GM12878 (cell line): Measurements from ENCODE around the gene NIFK. TPM values are rescaled to one million over a fixed set of nuclear protein-coding genes. Genes with fewer than 3 reads are reported as not detected.

ENCODE experiments used
- ATAC-seq: fragments of 200-7000 bp; cut with Tn5 transposase; 3 replicates; pipeline ENCODE4 v1.9.1; 2020; ENCODE audit warnings: mild to moderate bottlenecking, moderate library complexity
- BruUV-seq: library from RNA; stranded (reverse); fragments of 400-500 nt; replicated peaks from 2 replicates; lab custom pipeline; 2021; lab: Mats Ljungman, UMichigan
- CTCF ChIA-PET: fragments of 300-600 bp; sonication (Branson Sonifier 250); formaldehyde crosslinking; extraction: SDS; loops from one replicate; lab custom pipeline; 2021; ENCODE audit warnings: inconsistent platforms; lab: Yijun Ruan, JAX
- POLR2A ChIA-PET: fragments of 350-600 bp; formaldehyde crosslinking; extraction: SDS; loops from one replicate; lab custom pipeline; 2021; ENCODE audit warnings: inconsistent platforms; lab: Charles Lee
- RAD21 ChIA-PET: fragments of 300-600 bp; sonication (Branson Sonifier 250); formaldehyde crosslinking; loops from one replicate; lab custom pipeline; 2023; ENCODE audit warnings: antibody characterized with exemption; ENCODE audit not compliant: unreplicated experiment; lab: Charles Lee
- SMC1A ChIA-PET: fragments of 300-600 bp; sonication (Branson Sonifier 250); formaldehyde crosslinking; loops from one replicate; lab custom pipeline; 2023; ENCODE audit not compliant: unreplicated experiment, uncharacterized antibody; lab: Charles Lee
- DNase-seq: peaks from one replicate; pipeline ENCODE4 v3.0.0-alpha.2; 2011; ENCODE audit warnings: low read depth, low spot score
- FAIRE-seq: peaks from 3 replicates; lab custom pipeline; 2011; peaks lifted over from hg19 to GRCh38; lab: Jason Lieb, UNC
- H2AFZ ChIP-seq: 2 replicates; pipeline ENCODE4 v1.6.0; 2011; ENCODE audit warnings: low read depth, low read length, control low read depth; ENCODE audit not compliant: control insufficient read depth
- H3K27ac ChIP-seq: 2 replicates; pipeline ENCODE4 v1.5.1; 2011; ENCODE audit warnings: control low read depth; ENCODE audit not compliant: control insufficient read depth, insufficient read depth
- H3K27me3 ChIP-seq, 2 experiments: replicated peaks in 1 of 2; 2 replicates each; pipeline versions ENCODE4 v1.6.0 to v1.6.1; 2011; ENCODE audit warnings: low read length in 1 of 2; ENCODE audit not compliant: control insufficient read depth in 2 of 2, insufficient read depth in 2 of 2
- H3K36me3 ChIP-seq, 2 experiments: 2 replicates each; pipeline ENCODE4 v1.5.1; 2011; ENCODE audit warnings: low read length in 1 of 2; ENCODE audit not compliant: control insufficient read depth in 2 of 2, insufficient read depth in 2 of 2
- H3K4me1 ChIP-seq: 2 replicates; pipeline ENCODE4 v1.6.1; 2011; ENCODE audit warnings: mild to moderate bottlenecking, low read length, moderate library complexity, mixed read lengths; ENCODE audit not compliant: control insufficient read depth, insufficient read depth
- H3K4me2 ChIP-seq: 2 replicates; pipeline ENCODE4 v1.6.0; 2011; ENCODE audit warnings: control low read depth; ENCODE audit not compliant: control insufficient read depth, insufficient read depth
- H3K4me3 ChIP-seq: fragments of 200-600 bp; sonication (generic); 2 replicates; pipeline ENCODE4 v1.5.1; 2016
- H3K79me2 ChIP-seq: 2 replicates; pipeline ENCODE4 v1.6.0; 2011; ENCODE audit warnings: low read length; ENCODE audit not compliant: control insufficient read depth, insufficient read depth
- H3K9ac ChIP-seq: 2 replicates; pipeline ENCODE4 v1.8.0; 2011; ENCODE audit warnings: low read length, control low read depth, mixed read lengths; ENCODE audit not compliant: control insufficient read depth, insufficient read depth
- H3K9me3 ChIP-seq: replicated peaks from 3 replicates; pipeline ENCODE4 v1.5.1; 2011; ENCODE audit warnings: mild to moderate bottlenecking, low read length; ENCODE audit not compliant: control insufficient read depth, insufficient read depth
- H4K20me1 ChIP-seq: 2 replicates; pipeline ENCODE4 v1.6.0; 2011; ENCODE audit not compliant: control insufficient read depth, insufficient read depth
- CBX5 ChIP-seq: sonication (generic); IDR thresholded peaks from 2 replicates; pipeline ENCODE4 v1.6.1; 2016; ENCODE audit warnings: low read depth, moderate library complexity, mild to moderate bottlenecking, inconsistent platforms
- CTCF ChIP-seq, 3 experiments: IDR thresholded peaks in 2 of 3; conservative IDR thresholded peaks in 1 of 3; 2 replicates each; pipeline ENCODE4 v1.5.1; 2011; ENCODE audit warnings: low read depth in 3 of 3, low read length in 3 of 3, mild to moderate bottlenecking in 3 of 3, control low read depth in 2 of 3, moderate library complexity in 2 of 3, inconsistent platforms in 1 of 3, mixed read lengths in 1 of 3; ENCODE audit not compliant: control insufficient read depth in 2 of 3, insufficient read depth in 1 of 3; ENCODE audit errors: extremely low read depth in 1 of 3
- PML ChIP-seq: IDR thresholded peaks from 2 replicates; pipeline ENCODE4 v1.6.1; 2012; ENCODE audit warnings: low read length, inconsistent platforms
- RAD21 ChIP-seq: IDR thresholded peaks from 2 replicates; pipeline ENCODE4 v1.6.1; 2011; ENCODE audit warnings: mild to moderate bottlenecking, low read depth, low read length, moderate library complexity; ENCODE audit not compliant: insufficient read depth
- SIN3A ChIP-seq: IDR thresholded peaks from 2 replicates; pipeline ENCODE4 v1.6.1; 2012; ENCODE audit warnings: low read depth, low read length, improper control_type of control experiment
- WGBS: methylation state at CpG from one replicate; pipeline ENCODE4 v1.1.6; 2016; ENCODE audit warnings: low lambda C conversion rate; ENCODE audit not compliant: insufficient replicate concordance, insufficient coverage; ENCODE audit errors: missing lambda C conversion rate; 5-methylcytosine and 5-hydroxymethylcytosine counted together
- in situ Hi-C: fragments of 300-500 bp; cut with MboI; formaldehyde crosslinking; loops from 9 replicates; pipeline ENCODE4 v1.14.3; 2018; ENCODE audit warnings: mixed read lengths
- intact Hi-C: fragments of 100-400 bp; cut with micrococcal nuclease; formaldehyde crosslinking; loops from one replicate; pipeline ENCODE4 v1.14.2; 2022; ENCODE audit not compliant: unreplicated experiment
- polyA plus RNA-seq, 11 experiments: library from polyadenylated mRNA; depleted of rRNA in 4 of 11; unstranded in 6 of 11; stranded (reverse) in 5 of 11; fragments of >200 nt; fragmentation: Nextera tagmentation in 4 of 11; fragmentation: Illumina TruSeq in 1 of 11; extraction: Ambion mirVana in 4 of 11; extraction: Trizol in 1 of 11; gene quantifications; 1 replicate in 1 of 11; 2 replicates in 10 of 11; pipeline versions ENCODE4 v1.2.1 to v1.2.3, GENCODE V29; 2011 to 2016; ENCODE audit warnings: inconsistent platforms in 2 of 11, missing spikeins in 2 of 11, low read depth in 1 of 11
- total RNA-seq, 4 experiments: library from RNA; depleted of rRNA in 3 of 4; stranded (reverse); fragments of >200 nt in 3 of 4; fragmentation: Illumina TruSeq in 1 of 4; extraction: Trizol in 1 of 4; gene quantifications; 2 replicates each; pipeline versions ENCODE4 v1.2.1 to v1.2.3, GENCODE V29; 2013 to 2021
- TF ChIP-seq, protein P1 (sequence below): fragments of 450-650 bp; IDR thresholded peaks from 2 replicates; pipeline ENCODE4 v1.6.1; 2014; ENCODE audit warnings: mild to moderate bottlenecking

Gene NIFK
- total and polyA plus RNA-seq, 10 of the 15 experiments (the other 5 are each of a cell fraction or from before 2014, with no cell fraction given): 47.2 to 286 (median 157) TPM

DNA sequence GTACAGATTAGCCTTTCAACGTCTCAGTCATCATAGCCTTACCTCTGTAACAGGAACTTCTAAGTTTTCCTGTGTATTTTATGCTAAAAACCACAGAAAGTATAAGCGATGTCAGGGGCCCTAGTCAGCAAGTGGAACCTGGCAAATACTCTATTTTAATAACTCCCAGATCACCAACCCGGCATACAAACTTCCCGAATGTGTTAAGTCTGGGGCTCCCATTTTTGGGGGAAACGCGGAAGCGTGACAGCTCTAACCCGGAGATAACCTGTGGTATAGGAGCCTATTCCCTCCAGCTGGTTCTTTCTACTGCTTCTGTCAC lies 574 bp downstream of the NIFK start:
- FAIRE-seq (no peak), DNase-seq (no peak), ATAC-seq (no peak; the same call in 2 of the 3 replicates)
- peak overlapping the region; percentile 68 for H3K4me2 ChIP-seq
- peaks cover 31% of the 10 kb centered on the region for H3K79me2 ChIP-seq
- H3K36me3 ChIP-seq: peaks cover 7 to 22% of the 10 kb centered on the region in 2 experiments
- H3K4me3 ChIP-seq: peak overlapping the region; percentile 86
- RAD21 ChIA-PET: interaction anchor here (1.0 kb wide), 1 partner anchor 233 kb away, joined by 3 read pairs; no protein-coding TSS in a partner anchor
- BruUV-seq: no TSS peak
- no peaks in the 10 kb centered on the region; the same call in 1 of the 2 replicates for H3K4me1 ChIP-seq
- CTCF ChIA-PET: interaction anchor here (0.6 to 1.9 kb wide), 6 partner anchors 20 to 325 kb away, joined by 3 to 6 read pairs (median 4); partner anchors contain the start of genes RNU4ATAC and TSN
- H3K27me3 ChIP-seq: no peaks in the 10 kb centered on the region
- no peaks in the 10 kb centered on the region for H3K9me3 ChIP-seq
- H4K20me1 ChIP-seq: no peaks in the 10 kb centered on the region
- intact Hi-C loops (loop anchor here (1.0 to 5.0 kb wide), 2 partner anchors 87 to 204 kb away; partner anchors contain the start of genes CLASP1 and RNU4ATAC), in situ Hi-C loops (no loop called here)
- peak overlapping the region; percentile 85 for H2AFZ ChIP-seq
- under 1% methylated on average over 8 of the region's 8 CpGs for WGBS
- H3K9ac ChIP-seq: peak overlapping the region; percentile 97
- H3K27ac ChIP-seq: peak overlapping the region; percentile 90
- POLR2A ChIA-PET: interaction anchor here (0.6 to 2.9 kb wide), 11 partner anchors 8 to 289 kb away, joined by 3 to 19 read pairs (median 5); partner anchors contain the start of genes CLASP1 and RNU4ATAC
- TF ChIP-seq, protein P1, sequence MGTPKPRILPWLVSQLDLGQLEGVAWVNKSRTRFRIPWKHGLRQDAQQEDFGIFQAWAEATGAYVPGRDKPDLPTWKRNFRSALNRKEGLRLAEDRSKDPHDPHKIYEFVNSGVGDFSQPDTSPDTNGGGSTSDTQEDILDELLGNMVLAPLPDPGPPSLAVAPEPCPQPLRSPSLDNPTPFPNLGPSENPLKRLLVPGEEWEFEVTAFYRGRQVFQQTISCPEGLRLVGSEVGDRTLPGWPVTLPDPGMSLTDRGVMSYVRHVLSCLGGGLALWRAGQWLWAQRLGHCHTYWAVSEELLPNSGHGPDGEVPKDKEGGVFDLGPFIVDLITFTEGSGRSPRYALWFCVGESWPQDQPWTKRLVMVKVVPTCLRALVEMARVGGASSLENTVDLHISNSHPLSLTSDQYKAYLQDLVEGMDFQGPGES: no peak
- TF ChIP-seq PML: 0 out of 2 replicates have a peak, but pooled peaks have one; percentile 20
- SMC1A ChIA-PET: interaction anchor here (1.3 to 1.9 kb wide), 3 partner anchors 14 to 208 kb away, joined by 3 to 5 read pairs (median 4); no protein-coding TSS in a partner anchor

- POLR2A ChIA-PET: interaction anchor here (0.7 to 2.9 kb wide), 6 partner anchors 8 to 289 kb away, joined by 3 to 19 read pairs (median 4); partner anchors contain the start of genes CLASP1 and RNU4ATAC
- CTCF ChIA-PET: interaction anchor here (0.6 to 1.9 kb wide), 5 partner anchors 20 to 324 kb away, joined by 3 to 6 read pairs (median 5); partner anchors contain the start of genes RNU4ATAC and TSN
- peak; percentile 17; the same call in 1 of the 3 replicates for ATAC-seq
- TF ChIP-seq RAD21 (peak; percentile 34; the same call in 1 of the 2 replicates), CBX5 (no peak), CTCF (IDR thresholded peaks at IDR 0.05 in 2 of 3, conservative IDR thresholded peaks at IDR 0.05 in 1 of 3; ENCODE audit: control insufficient read depth in 2 of 3, extremely low read depth in 1 of 3, insufficient read depth in 1 of 3, low read depth in 3 of 3, low read length in 3 of 3) (peak in 2 of 3 experiments; percentile 6 to 42; a peak in 2 of 6 replicates), SIN3A (0 out of 2 replicates have a peak, but pooled peaks have one; percentile 22)
- Histone ChIP-seq H3K27ac (peak overlapping the region; percentile 90), H3K4me3 (peak overlapping the region; percentile 86), H3K36me3 (peaks cover 7 to 24% of the 10 kb centered on the region in 2 experiments), H4K20me1 (no peaks in the 10 kb centered on the region), H3K4me1 (no peaks in the 10 kb centered on the region; the same call in 1 of the 2 replicates), H3K9me3 (no peaks in the 10 kb centered on the region), H3K9ac (peak overlapping the region; percentile 97), H3K79me2 (peaks cover 31% of the 10 kb centered on the region), H3K4me2 (peak overlapping the region; percentile 68), H2AFZ (no peak overlapping the region), H3K27me3 (no peaks in the 10 kb centered on the region)
- intact Hi-C loops (loop anchor here (1.0 to 5.0 kb wide), 2 partner anchors 86 to 203 kb away; partner anchors contain the start of genes CLASP1 and RNU4ATAC), in situ Hi-C loops (no loop called here)
- WGBS: 15% methylated on average over 10 of the region's 10 CpGs
- no peak for DNase-seq
- FAIRE-seq: no peak
- SMC1A ChIA-PET: interaction anchor here (0.9 to 1.9 kb wide), 4 partner anchors 14 to 207 kb away, joined by 3 to 5 read pairs (median 4); no protein-coding TSS in a partner anchor
- BruUV-seq: no TSS peak
- RAD21 ChIA-PET: no interaction called here
Observed at GRCh38 chr2:121735518-121736074, 1.1 kb downstream of the NIFK start.
